Measurements from ENCODE around the gene OR11L1. TPM values are rescaled to one million over a fixed set of nuclear protein-coding genes. Genes with fewer than 3 reads are reported as not detected.

Gene OR11L1
- total RNA-seq, 2 experiments from 2014 or later = not detected

DNA sequence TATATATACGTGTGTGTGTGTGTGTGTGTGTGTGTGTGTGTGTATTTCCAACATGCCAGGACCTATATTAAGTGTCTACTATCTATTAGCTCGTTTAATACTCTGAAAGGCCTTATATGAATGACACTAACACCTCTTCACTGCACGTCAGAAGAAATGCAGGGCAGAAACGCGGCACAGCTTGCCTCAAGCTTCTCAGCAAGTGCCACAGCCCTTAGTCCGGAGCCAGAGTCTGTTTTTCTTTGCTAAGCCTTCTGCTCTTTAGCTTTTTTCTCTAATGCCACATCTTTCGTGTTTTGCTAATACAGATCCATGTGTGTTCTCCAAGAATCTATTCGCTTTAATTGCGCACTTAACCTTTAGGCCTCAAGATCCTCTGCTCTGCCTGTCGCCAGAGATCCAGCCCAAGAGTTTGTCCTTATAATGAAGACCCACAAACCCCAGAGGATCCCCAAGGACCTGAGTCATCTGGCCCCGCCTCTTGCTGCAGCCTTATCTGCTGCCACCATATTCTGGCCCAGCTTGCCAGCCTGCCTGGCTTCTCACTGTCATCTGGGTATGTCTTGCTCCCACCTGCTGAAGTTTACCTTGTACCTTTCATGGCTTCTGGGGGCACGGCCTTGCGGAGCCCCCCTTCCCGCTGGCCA lies 13.3 kb upstream of the OR11L1 start:
- Mint-ChIP-seq H3K27me3 (peaks cover 69% of the 10 kb centered on the region), H3K36me3 (ENCODE audit: low read depth) (no peaks in the 10 kb centered on the region), H3K4me3 (no peak overlapping the region), H3K27ac (no peak overlapping the region), H3K9me3 (no peaks in the 10 kb centered on the region), H3K4me1 (ENCODE audit: low read depth) (peaks cover 12% of the 10 kb centered on the region)
- Histone ChIP-seq H3K36me3 (ENCODE audit: insufficient read depth, low read length) (no peaks in the 10 kb centered on the region), H3K4me1 (ENCODE audit: insufficient read depth, low read length) (peaks cover 6% of the 10 kb centered on the region), H3K27ac (ENCODE audit: low read depth in 1 of 2, low read length in 2 of 2) (no peak overlapping the region), H3K4me3 (ENCODE audit: low read length) (no peak overlapping the region), H3K27me3 (ENCODE audit: control insufficient read depth in 1 of 2, insufficient read depth in 2 of 2, low read length in 2 of 2) (peaks cover 13 to 28% of the 10 kb centered on the region in 2 experiments), H3K9me3 (ENCODE audit: control insufficient read depth in 1 of 2, insufficient read depth in 1 of 2, low read length in 2 of 2) (peaks cover 0 to 7% of the 10 kb centered on the region in 2 experiments)
- DNase-seq (no peak), ATAC-seq (ENCODE audit: poor library complexity) (no peak)
- intact Hi-C loops (cut with DNase I, micrococcal nuclease) = no loop called here
- ChIA-PET POLR2A (no interaction called here), CTCF (no interaction called here)
- TF ChIP-seq, protein P1, sequence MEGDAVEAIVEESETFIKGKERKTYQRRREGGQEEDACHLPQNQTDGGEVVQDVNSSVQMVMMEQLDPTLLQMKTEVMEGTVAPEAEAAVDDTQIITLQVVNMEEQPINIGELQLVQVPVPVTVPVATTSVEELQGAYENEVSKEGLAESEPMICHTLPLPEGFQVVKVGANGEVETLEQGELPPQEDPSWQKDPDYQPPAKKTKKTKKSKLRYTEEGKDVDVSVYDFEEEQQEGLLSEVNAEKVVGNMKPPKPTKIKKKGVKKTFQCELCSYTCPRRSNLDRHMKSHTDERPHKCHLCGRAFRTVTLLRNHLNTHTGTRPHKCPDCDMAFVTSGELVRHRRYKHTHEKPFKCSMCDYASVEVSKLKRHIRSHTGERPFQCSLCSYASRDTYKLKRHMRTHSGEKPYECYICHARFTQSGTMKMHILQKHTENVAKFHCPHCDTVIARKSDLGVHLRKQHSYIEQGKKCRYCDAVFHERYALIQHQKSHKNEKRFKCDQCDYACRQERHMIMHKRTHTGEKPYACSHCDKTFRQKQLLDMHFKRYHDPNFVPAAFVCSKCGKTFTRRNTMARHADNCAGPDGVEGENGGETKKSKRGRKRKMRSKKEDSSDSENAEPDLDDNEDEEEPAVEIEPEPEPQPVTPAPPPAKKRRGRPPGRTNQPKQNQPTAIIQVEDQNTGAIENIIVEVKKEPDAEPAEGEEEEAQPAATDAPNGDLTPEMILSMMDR (IDR thresholded peaks at IDR 0.05) = no peak

DNA sequence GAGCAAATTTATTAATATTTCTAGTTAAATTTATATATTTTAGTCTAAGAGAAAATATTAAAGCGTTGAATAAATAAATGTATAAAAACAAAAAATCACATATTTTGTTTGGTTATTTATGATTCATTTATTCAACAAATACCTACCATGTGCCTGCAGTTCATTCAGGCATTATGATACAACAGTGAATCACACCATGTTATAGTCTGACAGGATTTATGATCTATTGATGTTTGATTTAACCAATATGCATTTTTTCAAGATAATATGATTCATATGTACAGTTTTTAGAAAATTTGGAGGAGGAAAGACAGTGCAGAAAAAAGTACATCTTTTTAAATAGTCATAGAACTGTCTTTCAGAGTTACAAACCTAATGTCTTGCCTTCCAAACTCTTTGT lies 7.9 kb upstream of the OR11L1 start:
- Histone ChIP-seq H3K36me3 (ENCODE audit: insufficient read depth, low read length) (no peaks in the 10 kb centered on the region), H3K27me3 (ENCODE audit: control insufficient read depth in 1 of 2, insufficient read depth in 2 of 2, low read length in 2 of 2) (no peaks in the 10 kb centered on the region), H3K4me1 (ENCODE audit: insufficient read depth, low read length) (no peaks in the 10 kb centered on the region), H3K27ac (ENCODE audit: low read depth in 1 of 2, low read length in 2 of 2) (no peak overlapping the region), H3K9me3 (ENCODE audit: control insufficient read depth in 1 of 2, insufficient read depth in 1 of 2, low read length in 2 of 2) (peaks cover 0 to 3% of the 10 kb centered on the region in 2 experiments), H3K4me3 (ENCODE audit: low read length) (no peak overlapping the region)
- Mint-ChIP-seq H3K27ac (no peak overlapping the region), H3K9me3 (no peaks in the 10 kb centered on the region), H3K27me3 (peaks cover 23% of the 10 kb centered on the region), H3K4me3 (no peak overlapping the region), H3K4me1 (ENCODE audit: low read depth) (no peaks in the 10 kb centered on the region), H3K36me3 (ENCODE audit: low read depth) (no peaks in the 10 kb centered on the region)
- ChIA-PET CTCF (no interaction called here), POLR2A (no interaction called here)
- TF ChIP-seq, protein P1 (IDR thresholded peaks at IDR 0.05) = no peak
- DNase-seq = no peak
- intact Hi-C loops (cut with DNase I, micrococcal nuclease) = no loop called here
- no peak for ATAC-seq (ENCODE audit: poor library complexity)

DNA sequence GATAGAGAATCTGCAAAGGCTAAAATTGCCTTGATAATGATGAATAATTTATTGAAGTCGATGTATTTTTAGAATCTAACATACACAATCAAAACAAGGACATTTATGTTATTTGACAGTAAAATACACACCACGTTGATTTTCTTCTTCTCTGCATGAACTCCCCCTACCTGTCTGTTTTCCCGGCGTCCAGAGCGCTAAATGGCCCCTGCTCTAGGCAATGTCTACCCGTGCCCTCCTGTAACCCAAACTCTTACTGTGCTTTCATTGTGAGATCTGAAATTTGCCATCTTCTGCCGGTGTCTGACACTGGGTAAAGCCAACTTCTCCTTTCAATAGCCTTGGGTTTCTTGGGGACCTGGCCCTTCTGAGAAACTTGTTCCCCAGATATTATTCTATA lies 6.7 kb upstream of the OR11L1 start:
- no peaks in the 10 kb centered on the region for H3K9me3 Mint-ChIP-seq
- no peak overlapping the region for H3K27ac Mint-ChIP-seq
- H3K4me1 ChIP-seq (ENCODE audit: insufficient read depth, low read length) = no peaks in the 10 kb centered on the region
- no peaks in the 10 kb centered on the region for H3K4me1 Mint-ChIP-seq (ENCODE audit: low read depth)
- H3K4me3 ChIP-seq (ENCODE audit: low read length) = no peak overlapping the region
- TF ChIP-seq, protein P1 (IDR thresholded peaks at IDR 0.05) = no peak
- no peak overlapping the region for H3K4me3 Mint-ChIP-seq
- ATAC-seq (ENCODE audit: poor library complexity) (no peak), DNase-seq (no peak)
- H3K36me3 ChIP-seq (ENCODE audit: insufficient read depth, low read length) = no peaks in the 10 kb centered on the region
- H3K27ac ChIP-seq (ENCODE audit: low read depth in 1 of 2, low read length in 2 of 2) = no peak overlapping the region
- no peaks in the 10 kb centered on the region for H3K36me3 Mint-ChIP-seq (ENCODE audit: low read depth)
- ChIA-PET CTCF (no interaction called here), POLR2A (no interaction called here)
- H3K27me3 Mint-ChIP-seq = peaks cover 15% of the 10 kb centered on the region
- peaks cover 0 to 3% of the 10 kb centered on the region in 2 experiments for H3K9me3 ChIP-seq (ENCODE audit: control insufficient read depth in 1 of 2, insufficient read depth in 1 of 2, low read length in 2 of 2)
- intact Hi-C loops (cut with DNase I, micrococcal nuclease) = no loop called here
- H3K27me3 ChIP-seq (ENCODE audit: control insufficient read depth in 1 of 2, insufficient read depth in 2 of 2, low read length in 2 of 2) = no peaks in the 10 kb centered on the region
